IMR-90 (cell line): ENCODE results near the gene CAMTA1.

Experiments used
- BHLHE40 ChIP-seq: fragments of 150-350 bp; IDR thresholded peaks from 2 replicates; pipeline ENCODE4 v1.6.1; 2016; ENCODE audit warnings: mild to moderate bottlenecking, low read depth, low read length
- CEBPB ChIP-seq: IDR thresholded peaks from 2 replicates; pipeline ENCODE4 v1.6.1; 2012; ENCODE audit warnings: low read depth, low read length, improper control_type of control experiment
- CTCF ChIP-seq: conservative IDR thresholded peaks from 2 replicates; pipeline ENCODE4 v1.5.1; 2012; ENCODE audit warnings: mild to moderate bottlenecking, low read depth, low read length, improper control_type of control experiment
- ELK1 ChIP-seq: fragments of 150-350 bp; IDR thresholded peaks from 2 replicates; pipeline ENCODE4 v1.6.1; 2016; ENCODE audit warnings: low read depth, mild to moderate bottlenecking, low read length, moderate library complexity, borderline replicate concordance
- FOS ChIP-seq: fragments of 150-350 bp; IDR thresholded peaks from 2 replicates; pipeline ENCODE4 v1.6.1; 2016; ENCODE audit warnings: low read depth, low read length
- MAFK ChIP-seq: IDR thresholded peaks from 2 replicates; pipeline ENCODE4 v1.6.1; 2012; ENCODE audit warnings: low read depth, low read length, improper control_type of control experiment
- MAZ ChIP-seq: IDR thresholded peaks from 2 replicates; pipeline ENCODE4 v1.6.1; 2012; ENCODE audit warnings: low read depth, mild to moderate bottlenecking, low read length, improper control_type of control experiment, moderate library complexity, borderline replicate concordance
- NFE2L2 ChIP-seq: fragments of 150-350 bp; IDR thresholded peaks from 2 replicates; pipeline ENCODE4 v1.6.1; 2016; ENCODE audit warnings: low read depth, mild to moderate bottlenecking, low read length
- POLR2A ChIP-seq: IDR thresholded peaks from 2 replicates; pipeline ENCODE4 v1.6.1; 2012; ENCODE audit warnings: mild to moderate bottlenecking, low read depth, low read length
- RAD21 ChIP-seq: IDR thresholded peaks from 2 replicates; pipeline ENCODE4 v1.6.1; 2012; ENCODE audit warnings: low read length, improper control_type of control experiment

- TF ChIP-seq POLR2A (no peak), CTCF (no peak), BHLHE40 (no peak), NFE2L2 (no peak), CEBPB (no peak), MAFK (no peak), FOS (no peak), MAZ (no peak), RAD21 (no peak), ELK1 (no peak)
Observed at GRCh38 chr1:6927626-6928025, 142.4 kb downstream of the CAMTA1 start.
